NCI-H510A treated with DMSO at 0.1 percent for 48 hours (cell line): ENCODE measurements around the gene GAPDHS.

ENCODE experiments used
- DNase-seq: peaks from one replicate; lab custom pipeline; 2025; lab: John Stamatoyannopoulos, UW

The GAPDHS gene

DNA sequence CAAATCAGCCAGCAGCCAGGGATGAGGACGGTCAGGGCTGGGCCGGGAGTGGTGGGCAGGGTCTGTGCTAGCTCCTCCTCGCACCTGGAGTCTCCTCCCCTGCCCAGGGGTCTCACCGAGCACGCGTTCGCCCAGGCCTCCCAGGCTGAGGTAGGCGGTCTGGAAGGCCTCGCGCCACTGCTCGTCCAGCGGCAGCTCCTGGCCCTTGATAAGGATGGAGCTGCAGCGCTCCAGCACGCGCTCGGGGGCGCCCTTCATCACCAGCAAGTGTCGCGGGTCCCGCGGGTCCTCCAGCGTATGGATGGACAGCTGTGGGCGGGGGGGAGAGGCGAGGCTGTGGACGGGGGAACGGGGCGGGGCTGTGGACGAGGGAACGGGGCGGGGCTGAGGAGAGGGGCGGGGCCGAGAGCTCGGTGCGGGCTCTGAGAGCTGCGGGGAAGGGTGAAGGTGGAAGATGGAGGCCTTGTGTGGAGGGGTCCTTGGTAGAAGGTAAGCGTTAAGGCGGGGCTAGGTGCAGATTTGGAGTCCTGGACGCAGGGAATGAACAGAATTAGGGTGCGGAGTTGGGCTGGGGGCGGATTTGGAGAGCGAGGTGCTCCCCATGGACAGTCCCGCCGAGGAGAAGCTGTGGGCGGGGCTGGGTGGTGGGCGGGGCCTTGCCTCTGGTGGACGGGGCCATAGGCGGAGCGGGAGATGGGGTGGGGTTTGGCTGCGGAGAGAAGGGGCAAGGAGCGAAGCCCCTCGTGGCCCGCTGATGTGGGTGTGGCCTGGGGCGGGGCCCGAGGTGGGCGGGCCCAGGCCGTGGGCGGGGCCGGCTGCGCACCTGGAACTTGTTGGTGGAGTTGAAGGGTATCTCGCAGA, 24.5 kb downstream of the GAPDHS start:
- DNase-seq: no peak

DNA sequence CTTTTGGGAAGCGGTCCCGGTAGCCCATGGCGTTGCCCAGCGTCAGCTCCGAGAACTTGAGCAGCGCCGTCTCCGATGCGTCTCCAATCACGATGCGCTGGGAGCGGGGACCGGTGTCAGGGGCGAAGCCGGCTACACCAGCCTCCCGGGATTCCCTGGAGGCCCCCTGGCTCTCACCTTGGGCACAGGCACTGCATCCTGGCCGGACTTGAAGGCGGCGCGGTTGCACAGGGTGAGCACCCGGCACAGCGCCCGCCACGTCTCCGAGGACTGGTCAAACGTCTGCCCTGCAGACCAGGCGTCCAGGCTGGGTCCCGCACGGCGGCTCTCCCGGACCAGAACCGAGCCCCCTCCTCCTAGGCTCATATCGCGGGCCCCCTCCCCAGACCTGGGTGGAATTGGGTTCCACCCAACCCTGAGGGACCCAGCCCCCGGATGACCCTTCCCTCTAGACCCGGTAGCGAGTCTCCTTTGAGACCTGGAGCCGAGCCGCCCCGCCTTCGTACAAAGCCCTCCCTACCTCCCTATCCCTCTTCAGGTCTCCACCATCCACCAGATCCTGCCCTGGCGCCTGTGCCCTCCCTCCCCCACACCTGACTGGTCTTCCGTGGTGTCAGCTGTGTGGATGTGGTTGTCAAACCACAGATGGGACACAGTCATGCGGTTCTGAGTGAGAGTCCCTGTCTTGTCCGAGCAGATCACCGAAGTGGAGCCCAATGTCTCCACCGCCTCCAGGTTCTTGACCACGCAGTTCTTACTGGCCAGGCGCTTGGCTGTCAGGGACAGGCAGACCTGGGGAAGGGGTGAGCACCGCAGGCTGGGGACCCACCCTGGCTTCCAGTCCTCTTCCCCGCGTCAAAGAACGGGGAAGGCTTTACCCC, 25.4 kb downstream of the GAPDHS start:
- DNase-seq: no peak

GRCh38 chr19:35559281-35559659, 26.0 kb downstream of the GAPDHS start:
- DNase-seq: no peak

- no peak for DNase-seq
Observed at GRCh38 chr19:35559781-35560180, 26.5 kb downstream of the GAPDHS start.

DNA sequence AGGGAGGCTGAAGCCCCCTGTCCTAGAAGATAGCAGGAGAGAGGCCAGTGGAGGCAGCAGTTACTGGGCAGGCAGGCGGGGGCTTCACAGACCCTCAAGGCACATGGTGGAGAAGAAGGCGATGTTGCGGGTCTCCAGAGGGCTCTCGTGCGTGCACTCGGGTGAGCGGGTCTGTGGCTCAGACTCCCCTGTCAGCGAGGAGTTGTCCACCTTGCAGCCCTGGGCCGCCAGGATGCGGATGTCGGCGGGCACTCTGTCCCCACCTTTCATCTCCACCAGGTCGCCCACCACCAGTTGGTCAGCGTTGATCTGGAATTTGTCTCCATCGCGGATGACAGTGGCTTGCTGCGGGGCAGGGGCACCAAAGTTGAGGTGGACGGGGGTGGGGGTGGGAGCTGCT, 27.0 kb downstream of the GAPDHS start:
- DNase-seq: no peak

GRCh38 chr19:35560677-35561076, 27.4 kb downstream of the GAPDHS start:
- no peak for DNase-seq

DNA sequence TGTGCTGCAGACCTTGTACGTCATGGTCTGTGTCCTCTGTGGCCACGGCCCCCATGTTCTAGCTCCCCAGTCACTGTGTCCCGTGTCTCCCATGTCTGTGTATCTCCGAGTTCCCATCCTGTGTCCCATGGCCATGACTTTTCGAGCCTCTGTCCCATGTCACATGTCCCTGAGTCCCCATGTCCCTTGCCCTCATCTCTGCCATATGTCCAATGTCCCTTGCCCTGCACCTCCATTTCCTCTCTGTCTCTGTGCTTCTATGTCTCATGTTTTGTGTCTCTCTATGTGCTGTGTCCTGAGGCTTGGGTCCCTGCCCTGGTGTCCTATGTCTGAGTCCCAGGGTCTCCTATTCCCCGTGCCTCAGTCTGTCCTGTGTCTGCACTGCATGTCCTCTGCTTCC, 28.2 kb downstream of the GAPDHS start:
- no peak for DNase-seq

GRCh38 chr19:35562336-35562735, 29.1 kb downstream of the GAPDHS start:
- DNase-seq: no peak

- DNase-seq: no peak
Observed at GRCh38 chr19:35562776-35563175, 29.5 kb downstream of the GAPDHS start.

DNA sequence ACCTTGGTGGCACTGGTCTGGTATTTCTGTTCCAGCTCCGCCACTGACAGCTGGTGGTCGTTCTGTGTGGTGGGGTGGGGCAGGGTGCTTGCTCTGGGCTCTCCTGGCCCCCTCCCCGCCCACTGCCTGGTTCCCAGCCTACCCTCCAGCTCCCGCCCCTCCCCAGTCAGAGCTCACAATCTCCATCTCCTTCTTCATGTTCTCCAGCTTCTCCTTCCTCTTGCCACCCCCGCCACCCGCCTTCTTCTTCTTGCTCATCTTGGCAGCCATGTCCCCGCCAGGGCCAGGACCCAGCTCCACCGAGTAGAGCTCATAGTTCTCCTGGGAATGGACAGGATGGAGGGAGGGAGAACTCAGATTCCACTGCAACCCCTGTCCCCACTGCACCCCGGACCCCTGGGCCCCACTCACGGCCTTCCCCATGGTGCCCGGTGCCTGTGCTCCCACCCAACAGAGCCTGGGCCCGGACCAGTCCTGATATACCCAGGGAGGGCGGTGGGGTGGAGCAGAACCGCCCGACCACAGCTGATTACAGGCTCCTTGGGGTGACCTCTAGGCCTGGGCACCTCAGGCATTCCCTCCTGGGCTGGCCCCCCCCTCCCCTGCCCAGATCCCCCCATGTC, 30.1 kb downstream of the GAPDHS start, which contains the start of gene ATP4A:
ATP4A (minus strand) TSS at position 452 of the 623 bp plus-strand sequence; CDS start at position 423, 29 bp downstream.
- no peak for DNase-seq

DNA sequence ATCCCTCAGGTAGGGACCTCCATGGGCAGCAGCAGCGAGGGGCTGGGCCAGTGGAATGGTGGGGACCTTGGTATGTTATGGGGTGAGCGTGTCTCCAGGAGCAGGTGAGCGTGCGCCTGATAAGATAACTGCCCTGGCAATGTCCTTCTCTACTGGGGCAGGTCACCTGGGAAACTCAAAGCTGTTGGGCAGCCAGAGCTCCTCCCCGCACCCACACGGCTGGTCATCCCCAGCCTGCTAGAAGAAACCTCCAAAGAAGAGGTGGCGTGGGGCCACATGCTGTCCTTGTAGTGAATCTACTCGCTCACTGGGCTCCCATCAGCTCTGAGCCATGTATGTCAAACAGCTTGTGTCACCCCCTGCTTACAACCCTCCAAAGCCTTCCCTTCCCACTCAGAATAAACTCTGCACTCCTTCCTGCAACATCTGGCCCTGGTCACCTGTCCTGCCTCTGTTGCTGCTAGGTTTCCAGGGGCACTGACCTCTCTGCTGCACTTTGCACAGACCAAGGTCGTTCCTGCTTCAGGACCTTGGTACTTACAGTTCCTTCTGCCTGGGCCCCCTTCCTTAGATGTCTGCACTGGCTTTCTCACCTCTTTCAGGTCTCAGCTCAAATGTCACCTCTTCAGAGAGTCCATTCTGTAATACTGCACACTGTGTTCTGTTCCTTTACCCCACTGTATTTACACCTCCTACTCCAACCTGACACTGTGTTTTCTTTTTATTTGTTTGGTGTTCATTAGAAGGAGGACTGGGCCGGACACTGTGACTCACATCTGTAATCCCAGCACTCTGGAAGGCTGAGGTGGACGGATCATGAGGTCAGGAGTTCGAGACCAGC, 32.0 kb downstream of the GAPDHS start:
- DNase-seq: no peak

DNA sequence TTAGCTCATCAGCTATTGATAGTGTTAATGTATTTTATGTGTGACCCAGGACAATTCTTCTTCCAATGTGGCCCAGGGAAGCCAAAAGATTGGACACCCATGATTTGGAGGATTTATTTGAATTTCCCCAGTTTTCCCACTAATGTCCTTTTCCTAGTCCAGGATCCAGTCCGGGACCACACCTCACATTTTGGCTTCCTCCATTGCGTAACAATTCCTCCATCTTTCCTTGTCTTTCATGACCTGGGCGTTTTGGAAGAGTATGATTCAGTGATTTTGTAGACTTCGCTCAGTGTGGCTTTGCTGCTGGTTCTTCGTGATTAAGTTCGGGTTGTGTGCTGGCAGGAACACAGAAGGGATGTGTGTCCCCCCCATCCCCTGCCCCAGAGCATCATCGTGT, 33.5 kb downstream of the GAPDHS start:
- no peak for DNase-seq

DNA sequence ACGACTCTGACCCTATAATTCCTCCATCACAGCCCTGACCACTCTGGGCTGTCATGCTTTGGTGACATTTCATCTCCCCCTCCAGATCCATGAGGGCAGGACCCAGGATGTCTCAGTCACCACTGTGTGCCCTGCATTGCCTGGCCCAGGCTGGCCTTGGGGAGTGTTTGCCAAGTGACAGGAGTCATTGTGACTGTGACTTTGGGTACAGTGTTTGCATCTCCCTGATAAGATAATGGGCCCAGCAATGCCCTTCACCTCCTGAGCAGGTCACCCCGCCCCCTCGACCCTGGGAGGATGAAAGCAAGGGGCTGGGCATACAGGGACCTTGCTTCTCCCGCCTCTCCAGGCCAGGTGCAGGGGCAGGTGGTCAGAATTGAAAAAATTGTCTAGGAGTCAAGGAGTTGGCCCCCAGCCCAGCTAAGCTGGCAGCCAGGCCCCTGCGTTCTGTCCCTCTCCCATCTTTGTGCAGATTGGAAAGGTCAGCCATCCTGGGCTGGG, 36.1 kb downstream of the GAPDHS start:
- no peak for DNase-seq

- no peak for DNase-seq
Observed at GRCh38 chr19:35571406-35571965, 38.2 kb downstream of the GAPDHS start.

GRCh38 chr19:35577918-35578317, 44.7 kb downstream of the GAPDHS start:
- DNase-seq: no peak

DNA sequence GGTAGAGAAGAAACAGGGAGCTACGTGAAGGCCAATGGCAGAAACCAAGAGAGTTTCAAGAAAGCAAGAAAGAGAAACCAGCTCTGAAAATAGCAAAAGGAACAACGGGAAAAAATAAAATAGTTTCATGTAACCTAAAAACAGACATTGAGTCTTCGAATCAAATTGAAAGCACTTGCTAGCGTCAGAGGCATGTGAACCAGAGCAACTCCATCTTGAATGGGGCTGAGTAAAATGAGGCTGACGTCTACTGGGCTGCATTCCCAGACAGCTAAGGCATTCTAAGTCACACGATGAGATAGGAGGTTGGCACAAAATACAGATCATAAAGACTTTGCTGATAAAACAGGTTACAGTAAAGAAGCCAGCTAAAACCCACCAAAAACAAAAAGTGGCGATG, 45.5 kb downstream of the GAPDHS start:
- DNase-seq: no peak

DNA sequence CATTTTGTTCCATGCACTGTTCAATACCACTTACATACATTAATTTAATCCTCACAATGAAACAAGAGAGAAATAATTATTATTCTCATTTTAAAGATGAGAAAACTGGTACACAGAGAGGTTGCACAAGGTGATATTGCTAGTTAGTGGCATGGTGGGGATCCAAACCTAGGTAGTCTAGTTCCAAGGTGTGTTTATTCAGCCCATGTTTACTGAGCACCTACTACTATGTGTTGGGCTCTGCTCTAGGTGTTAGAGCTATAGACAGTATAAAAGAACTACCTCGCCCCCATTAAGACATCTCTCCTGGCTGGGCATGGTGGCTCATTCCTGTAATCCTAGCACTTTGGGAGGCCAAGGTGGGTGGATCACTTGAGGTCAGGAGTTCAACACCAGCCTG, 49.5 kb downstream of the GAPDHS start:
- no peak for DNase-seq

- DNase-seq: no peak
Observed at GRCh38 chr19:35585848-35586247, 52.6 kb downstream of the GAPDHS start, which contains the start of gene PMIS2. PMIS2 (plus strand) TSS chr19:35586173; CDS start chr19:35586260, 87 bp downstream.

GRCh38 chr19:35587321-35587720, 54.1 kb downstream of the GAPDHS start:
- no peak for DNase-seq

GRCh38 chr19:35590875-35591274, 57.6 kb downstream of the GAPDHS start:
- no peak for DNase-seq

GRCh38 chr19:35592226-35592625, 59.0 kb downstream of the GAPDHS start:
- no peak for DNase-seq
